Astrocyte of the cerebellum (primary cell): ENCODE results near the gene CTRL.
"Not testable (repeated sequence)": the region's sequence is repeated elsewhere in the genome, so short reads cannot be mapped to it uniquely, and the experiment has no call there.

Experiments used
- DNase-seq: peaks from one replicate; pipeline ENCODE4 v3.0.0-alpha.2; 2011; ENCODE audit warnings: low read depth
- H3K4me3 ChIP-seq: 2 replicates; pipeline ENCODE4 v1.5.1; 2011; ENCODE audit warnings: mild to moderate bottlenecking, low read depth, low read length, moderate library complexity
- in situ Hi-C: cut with HindIII; loops from 2 replicates; pipeline ENCODE4 v1.10.0; 2017; ENCODE audit warnings: low sequenced_read_pairs
- TF ChIP-seq, protein P1 (sequence below): IDR thresholded peaks from 2 replicates; pipeline ENCODE4 v1.5.1; 2012; ENCODE audit warnings: low read length, low read depth, moderate library complexity, mild to moderate bottlenecking; ENCODE audit errors: missing control alignments

CTRL gene

DNA sequence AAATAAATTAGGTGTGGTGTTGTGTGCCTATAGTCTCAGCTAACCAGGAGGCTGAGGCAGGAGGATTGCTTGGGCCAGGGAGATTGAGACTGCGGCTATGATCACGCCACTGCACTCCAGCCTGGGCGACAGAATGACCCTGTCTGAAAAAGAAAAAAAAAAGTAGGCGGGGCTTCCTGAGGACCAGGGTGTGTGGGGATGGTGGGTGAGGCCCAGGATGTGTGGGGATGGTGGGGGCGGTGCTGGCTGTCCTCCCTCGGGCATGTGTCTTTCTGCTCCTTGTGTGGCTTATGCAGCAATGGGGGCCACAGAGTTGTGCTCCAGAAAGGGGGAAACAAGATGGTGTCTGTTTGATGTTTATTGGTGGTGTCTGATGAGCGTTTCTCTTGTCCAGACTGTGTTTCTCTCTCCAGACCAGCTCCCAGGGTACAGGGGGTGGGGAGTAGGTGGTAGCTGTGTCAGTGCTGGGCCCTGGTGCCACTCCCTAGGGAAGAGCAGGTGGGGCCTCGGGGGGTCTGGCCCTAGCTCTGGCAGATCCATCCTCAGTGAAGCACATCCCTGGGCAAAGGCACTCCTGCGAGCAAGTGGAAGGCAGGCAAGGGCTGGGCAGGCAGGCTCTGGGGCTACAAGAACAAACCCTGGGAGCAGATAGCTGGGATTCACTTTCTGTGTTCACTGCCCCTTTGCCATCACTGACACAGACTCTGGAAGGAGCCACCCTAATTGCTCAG, 10.0 kb upstream of the CTRL start:
- DNase-seq, result no peak
- H3K4me3 ChIP-seq, result no peak overlapping the region
- in situ Hi-C loops, result no loop called here
- TF ChIP-seq, protein P1, sequence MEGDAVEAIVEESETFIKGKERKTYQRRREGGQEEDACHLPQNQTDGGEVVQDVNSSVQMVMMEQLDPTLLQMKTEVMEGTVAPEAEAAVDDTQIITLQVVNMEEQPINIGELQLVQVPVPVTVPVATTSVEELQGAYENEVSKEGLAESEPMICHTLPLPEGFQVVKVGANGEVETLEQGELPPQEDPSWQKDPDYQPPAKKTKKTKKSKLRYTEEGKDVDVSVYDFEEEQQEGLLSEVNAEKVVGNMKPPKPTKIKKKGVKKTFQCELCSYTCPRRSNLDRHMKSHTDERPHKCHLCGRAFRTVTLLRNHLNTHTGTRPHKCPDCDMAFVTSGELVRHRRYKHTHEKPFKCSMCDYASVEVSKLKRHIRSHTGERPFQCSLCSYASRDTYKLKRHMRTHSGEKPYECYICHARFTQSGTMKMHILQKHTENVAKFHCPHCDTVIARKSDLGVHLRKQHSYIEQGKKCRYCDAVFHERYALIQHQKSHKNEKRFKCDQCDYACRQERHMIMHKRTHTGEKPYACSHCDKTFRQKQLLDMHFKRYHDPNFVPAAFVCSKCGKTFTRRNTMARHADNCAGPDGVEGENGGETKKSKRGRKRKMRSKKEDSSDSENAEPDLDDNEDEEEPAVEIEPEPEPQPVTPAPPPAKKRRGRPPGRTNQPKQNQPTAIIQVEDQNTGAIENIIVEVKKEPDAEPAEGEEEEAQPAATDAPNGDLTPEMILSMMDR, result no peak

DNA sequence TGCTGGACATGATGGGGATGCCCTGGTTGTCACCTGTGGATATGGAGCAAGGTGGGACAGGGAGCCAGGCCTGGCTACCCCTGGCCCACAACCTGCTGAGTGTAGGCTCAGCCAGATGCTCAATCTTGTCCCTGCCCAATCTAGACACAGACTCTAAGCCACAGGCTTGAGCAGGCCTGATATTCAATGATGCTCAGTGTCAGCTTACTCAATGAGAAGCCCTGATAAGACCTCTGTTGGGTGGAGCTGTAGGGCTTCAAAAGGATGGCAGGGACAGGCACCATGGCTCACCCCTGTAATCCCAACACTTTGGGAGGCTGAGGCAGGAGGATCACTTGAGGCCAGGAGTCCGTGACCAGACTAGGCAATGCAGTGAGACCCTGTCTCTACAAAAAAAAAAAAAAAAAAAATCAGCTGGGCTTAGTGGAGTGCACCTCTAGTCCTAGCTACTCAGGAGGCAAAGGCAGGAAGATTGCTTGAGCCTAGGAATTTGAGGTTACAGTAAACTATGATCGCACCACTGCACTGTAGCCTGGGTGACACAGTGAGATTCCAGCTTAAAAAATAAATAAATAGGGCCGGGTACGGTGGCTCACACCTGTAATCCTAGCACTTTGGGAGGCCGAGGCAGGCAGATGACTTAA, 8.9 kb upstream of the CTRL start:
- TF ChIP-seq, protein P1, result no peak
- in situ Hi-C loops, result no loop called here
- no peak overlapping the region for H3K4me3 ChIP-seq
- no peak for DNase-seq

DNA sequence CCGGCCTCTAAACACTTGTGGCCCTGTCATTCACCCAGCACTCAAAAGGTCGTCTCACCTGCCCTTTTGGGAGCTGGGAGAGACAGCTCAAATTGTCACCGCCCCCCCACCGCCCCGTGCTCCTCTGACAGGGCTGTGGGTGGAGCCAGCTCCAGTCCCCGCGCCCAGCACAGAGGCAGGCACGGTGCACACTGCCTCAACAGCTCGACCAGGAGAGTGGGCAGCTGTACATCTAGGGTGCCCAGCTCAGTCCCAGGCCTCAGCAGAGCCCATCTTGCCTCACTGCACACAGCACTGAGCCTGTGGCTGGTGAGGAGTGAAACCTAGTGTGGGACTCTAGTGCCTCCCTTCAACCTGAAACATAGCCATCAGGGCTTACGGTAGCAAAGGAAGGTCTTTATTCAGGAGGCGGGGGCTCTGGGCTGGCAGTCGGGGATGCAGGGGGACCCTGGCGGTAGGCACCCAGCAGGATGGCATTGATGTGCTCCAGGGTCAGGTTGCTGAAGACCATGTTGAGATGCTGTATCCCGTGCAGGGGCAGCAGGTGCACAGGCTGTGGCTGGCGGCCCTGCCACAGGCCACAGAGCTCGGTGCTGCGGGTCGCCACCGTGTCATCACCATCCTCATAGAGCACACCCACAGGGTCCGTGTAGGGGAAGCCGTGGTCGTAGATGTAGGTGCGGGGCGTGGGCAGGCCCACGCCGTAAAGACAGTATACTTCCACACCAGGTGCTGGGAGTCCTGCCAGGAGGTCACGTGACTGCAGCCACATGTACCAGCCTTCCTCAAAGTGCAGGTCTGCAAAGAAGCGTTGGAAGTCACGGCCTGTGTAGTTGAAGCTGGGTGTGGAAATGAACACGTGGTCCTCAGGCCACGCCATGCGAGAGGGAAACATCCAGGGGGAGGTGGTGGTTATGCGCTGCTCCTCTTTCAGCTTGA, 8.1 kb upstream of the CTRL start:
- TF ChIP-seq, protein P1, result no peak
- in situ Hi-C loops, result no loop called here
- no peak overlapping the region for H3K4me3 ChIP-seq
- no peak for DNase-seq

DNA sequence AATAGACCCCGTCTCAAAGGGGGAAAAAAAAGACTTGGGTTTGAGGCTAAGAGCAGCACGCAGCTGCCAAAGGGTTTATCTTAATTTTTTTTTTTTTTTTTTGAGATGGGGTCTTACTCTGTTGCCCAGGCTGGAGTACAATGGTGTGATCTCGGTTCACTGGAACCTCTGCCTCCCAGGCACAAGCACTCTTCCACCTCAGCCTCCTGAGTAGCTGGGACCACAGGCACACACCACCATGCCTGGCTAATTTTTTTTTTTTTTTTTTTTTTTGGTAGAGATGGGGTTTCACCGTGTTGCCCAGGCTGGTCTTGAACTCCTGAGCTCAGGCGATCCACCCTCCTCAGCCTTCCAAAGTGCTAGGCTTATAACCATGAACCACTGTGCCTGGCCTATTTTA, 6.1 kb upstream of the CTRL start:
- in situ Hi-C loops, DNase-seq: not testable (repeated sequence)

DNA sequence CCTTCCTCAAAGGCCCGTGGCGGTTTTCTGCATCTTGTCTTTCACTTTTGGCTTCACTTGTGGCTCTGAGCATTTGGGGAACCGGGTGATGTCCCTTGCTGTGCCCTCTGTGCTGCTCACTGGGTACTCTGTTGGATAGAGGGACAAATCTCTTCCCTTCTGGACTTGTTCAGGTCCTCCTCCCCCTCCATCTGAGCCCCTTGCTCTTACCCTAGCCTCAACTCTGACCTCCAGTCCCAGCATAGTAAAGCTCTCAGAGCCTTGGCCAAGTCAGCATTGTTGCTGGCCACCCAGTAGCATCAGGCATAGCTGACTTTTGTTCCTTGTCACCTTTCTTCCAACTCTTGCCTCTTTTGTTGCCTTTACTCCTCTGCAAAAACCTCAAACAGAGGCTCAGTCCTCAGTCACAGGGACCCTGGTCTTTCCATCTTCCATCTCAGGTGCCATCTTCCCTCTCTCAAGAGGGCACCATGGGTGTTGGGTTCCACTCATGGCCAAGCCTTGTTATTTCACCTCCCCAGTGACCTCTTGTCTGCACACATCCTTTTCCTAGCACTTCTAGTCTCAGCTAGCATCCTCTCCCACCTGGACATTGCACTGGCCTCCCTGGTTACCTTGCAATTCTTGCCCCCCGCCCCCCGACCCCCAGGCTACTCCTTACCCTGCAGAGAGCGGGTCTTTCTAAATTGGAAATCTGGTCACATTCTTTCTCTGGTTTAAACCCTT, 5.4 kb upstream of the CTRL start:
- no peak for DNase-seq
- TF ChIP-seq, protein P1, result no peak
- peak overlapping the region; percentile 77 for H3K4me3 ChIP-seq
- in situ Hi-C loops, result no loop called here

More for the DNA sequence above, 6.1 kb upstream of the CTRL start:
- H3K4me3 ChIP-seq, result not testable (repeated sequence)

DNA sequence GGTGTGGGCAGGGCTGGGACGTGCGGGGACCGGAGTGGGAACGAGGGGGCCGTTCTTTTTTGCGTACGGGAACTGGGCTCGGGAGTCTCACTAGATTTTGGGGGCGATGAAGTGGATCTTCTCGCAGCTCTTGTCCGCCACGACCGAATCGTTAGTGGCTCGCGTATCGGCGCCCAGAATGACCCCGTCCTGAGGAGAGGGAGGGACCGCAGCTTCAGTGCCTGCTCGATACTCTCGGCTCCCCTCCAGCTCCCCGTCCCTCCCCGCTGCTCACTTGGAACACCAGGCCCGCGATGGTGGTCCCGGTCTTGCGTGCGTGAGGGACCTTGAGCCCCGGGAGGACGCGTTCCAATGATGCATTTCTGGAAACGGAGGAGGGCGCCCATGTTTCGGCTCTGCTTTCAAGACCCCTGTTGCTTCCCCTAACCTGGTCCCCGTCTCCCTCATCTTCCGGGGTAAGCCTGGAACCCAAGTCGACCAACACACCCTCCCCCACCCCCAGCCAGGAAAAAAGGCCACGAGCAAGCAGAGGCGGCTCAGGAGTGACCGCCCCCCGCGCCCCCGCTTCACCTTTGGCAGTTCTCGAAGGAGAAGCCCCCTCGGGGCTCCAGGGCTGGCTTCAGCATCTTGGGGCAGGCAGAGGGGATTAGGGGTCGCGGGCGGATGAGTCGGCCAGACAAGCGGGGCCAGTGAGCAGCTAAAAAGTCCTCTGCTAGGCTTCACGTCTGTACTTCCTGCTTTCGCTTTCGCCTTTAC, 4.6 kb upstream of the CTRL start, which contains the start of gene PSMB10:
PSMB10 (minus strand) TSS at position 727 of the 756 bp plus-strand sequence; CDS start at position 626, 101 bp downstream.
- in situ Hi-C loops, result no loop called here
- TF ChIP-seq, protein P1, result no peak
- H3K4me3 ChIP-seq, result peak within 1 kb of the TSS; percentile 77
- peak; percentile 45 for DNase-seq
